Mucosa of descending colon (tissue), 3 donors: ENCODE data around the gene FGF10. TPM values are rescaled to one million over a fixed set of nuclear protein-coding genes. Genes with fewer than 3 reads are reported as not detected.

Experiments
- ATAC-seq: fragments of 200-7000 bp; cut with Tn5 transposase; one replicate; pipeline ENCODE4 v1.9.1; 2020; ENCODE audit warnings: mild to moderate bottlenecking, moderate library complexity
- DNase-seq, 3 donors: peaks; one replicate each; pipeline ENCODE4 v3.0.0-alpha.2; 2020
- H3K36me3 ChIP-seq: fragments of 200-600 bp; one replicate; pipeline ENCODE4 v1.8.0; 2021; ENCODE audit warnings: low read depth, mild to moderate bottlenecking
- H3K4me1 ChIP-seq: fragments of 200-600 bp; one replicate; pipeline ENCODE4 v1.8.0; 2021; ENCODE audit warnings: low read depth, mild to moderate bottlenecking
- H3K4me3 ChIP-seq: fragments of 200-600 bp; one replicate; pipeline ENCODE4 v1.8.0; 2021; ENCODE audit warnings: mild to moderate bottlenecking
- H3K9me3 ChIP-seq: fragments of 200-600 bp; one replicate; pipeline ENCODE4 v1.8.0; 2021; ENCODE audit warnings: mild to moderate bottlenecking
- intact Hi-C, 2 donors: fragments of 100-400 bp; cut with DNase I in 1 of 2; cut with micrococcal nuclease in 1 of 2; formaldehyde crosslinking; loops; one replicate each; pipeline versions ENCODE4 v1.11.0 to v1.11.1; 2022; cut with DNase I, micrococcal nuclease
- total RNA-seq, 3 donors: library from RNA; stranded (reverse); fragmentation: NEBNext Ultra II Directional in 2 of 3; extraction: Animal tissue kit (Norgen Biotek cat#: 25700) in 2 of 3; gene quantifications; one replicate each; pipeline versions ENCODE4 v1.2.1 to v1.2.4, GENCODE V29; 2021 to 2023
- TF ChIP-seq, protein P1 (sequence below): fragments of 200-600 bp; IDR thresholded peaks from one replicate; pipeline ENCODE4 v1.8.0; 2022; ENCODE audit warnings: antibody characterized with exemption, mild to moderate bottlenecking
- donor health status: DM: no; HTN: no; CAD: no; lungs with moderate emphysema.
- donor health status: DM: no; HTN: no; CAD: no.
- donor health status: DM: no; HTN: yes; CAD: no.

FGF10 gene
- total RNA-seq, 3 donors from 2014 or later, result 0.84 to 12.7 (median 4.4) TPM

DNA sequence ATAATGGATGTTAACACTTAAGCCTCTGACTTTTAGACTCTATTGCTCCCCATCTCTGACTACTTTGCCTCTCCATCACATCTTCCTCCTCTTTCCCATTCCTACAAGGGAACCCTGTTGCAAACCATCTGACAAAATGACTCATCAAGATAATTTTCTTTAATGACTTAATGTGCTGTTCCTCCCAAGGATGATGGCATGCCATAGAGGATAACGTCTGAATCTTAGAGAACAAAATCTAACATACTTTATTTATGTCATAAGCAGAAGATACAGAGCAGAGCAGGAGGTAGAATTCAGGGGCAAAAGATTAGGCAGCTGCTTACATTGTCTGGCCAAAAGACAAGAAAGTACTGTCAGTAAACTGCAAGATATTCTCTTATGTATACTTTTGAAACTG is 76.8 kb downstream of the FGF10 start:
- TF ChIP-seq, protein P1, sequence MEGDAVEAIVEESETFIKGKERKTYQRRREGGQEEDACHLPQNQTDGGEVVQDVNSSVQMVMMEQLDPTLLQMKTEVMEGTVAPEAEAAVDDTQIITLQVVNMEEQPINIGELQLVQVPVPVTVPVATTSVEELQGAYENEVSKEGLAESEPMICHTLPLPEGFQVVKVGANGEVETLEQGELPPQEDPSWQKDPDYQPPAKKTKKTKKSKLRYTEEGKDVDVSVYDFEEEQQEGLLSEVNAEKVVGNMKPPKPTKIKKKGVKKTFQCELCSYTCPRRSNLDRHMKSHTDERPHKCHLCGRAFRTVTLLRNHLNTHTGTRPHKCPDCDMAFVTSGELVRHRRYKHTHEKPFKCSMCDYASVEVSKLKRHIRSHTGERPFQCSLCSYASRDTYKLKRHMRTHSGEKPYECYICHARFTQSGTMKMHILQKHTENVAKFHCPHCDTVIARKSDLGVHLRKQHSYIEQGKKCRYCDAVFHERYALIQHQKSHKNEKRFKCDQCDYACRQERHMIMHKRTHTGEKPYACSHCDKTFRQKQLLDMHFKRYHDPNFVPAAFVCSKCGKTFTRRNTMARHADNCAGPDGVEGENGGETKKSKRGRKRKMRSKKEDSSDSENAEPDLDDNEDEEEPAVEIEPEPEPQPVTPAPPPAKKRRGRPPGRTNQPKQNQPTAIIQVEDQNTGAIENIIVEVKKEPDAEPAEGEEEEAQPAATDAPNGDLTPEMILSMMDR, result no peak
- Histone ChIP-seq H3K9me3 (peaks cover 21% of the 10 kb centered on the region), H3K4me3 (no peak overlapping the region), H3K36me3 (no peaks in the 10 kb centered on the region), H3K4me1 (no peaks in the 10 kb centered on the region)
- DNase-seq (no peak), ATAC-seq (no peak)
- intact Hi-C loops, result no loop called here

DNA sequence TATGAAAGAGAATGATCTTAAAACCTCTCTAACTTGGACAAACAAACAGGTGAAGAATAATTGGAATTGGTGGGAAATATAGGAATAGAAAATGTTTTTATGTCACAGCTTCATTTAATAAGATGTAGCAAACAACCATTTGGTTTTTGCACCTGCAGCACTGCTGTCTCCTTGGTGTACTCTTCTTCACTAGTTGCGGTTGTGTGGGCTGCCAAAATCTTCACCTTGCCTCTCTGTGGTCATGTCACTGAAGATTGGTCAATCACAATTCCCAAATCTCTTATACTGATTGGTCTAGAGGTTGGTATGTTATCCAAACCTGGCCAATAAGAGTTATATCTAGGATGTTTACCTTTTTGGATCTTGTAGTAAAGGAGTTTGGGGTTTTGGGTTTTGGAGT is 88.7 kb downstream of the FGF10 start:
- no peak overlapping the region for H3K4me3 ChIP-seq
- H3K36me3 ChIP-seq, result no peaks in the 10 kb centered on the region
- intact Hi-C loops, result no loop called here
- peaks cover 26% of the 10 kb centered on the region for H3K9me3 ChIP-seq
- TF ChIP-seq, protein P1, result no peak
- no peaks in the 10 kb centered on the region for H3K4me1 ChIP-seq
- ATAC-seq (no peak), DNase-seq (no peak)

DNA sequence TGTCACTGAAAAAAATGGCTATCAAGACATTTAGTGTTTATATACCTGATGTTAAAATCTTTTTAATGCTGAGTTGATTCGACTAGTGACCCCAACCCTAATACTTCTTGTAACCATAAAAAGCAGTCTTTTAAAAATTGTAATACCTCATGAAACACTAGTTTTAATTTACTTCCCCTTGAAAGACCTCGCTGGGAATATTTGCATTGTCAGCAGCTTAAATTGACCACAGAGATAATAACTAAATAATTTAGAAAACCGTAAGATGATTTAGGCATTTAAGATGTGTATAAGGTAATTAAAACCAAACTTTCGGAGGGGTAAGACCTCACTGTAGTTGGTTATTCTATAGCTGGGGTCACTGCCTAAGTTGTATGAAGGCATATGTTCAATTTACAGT is 89.8 kb downstream of the FGF10 start:
- DNase-seq (no peak), ATAC-seq (no peak)
- H3K4me3 ChIP-seq, result no peak overlapping the region
- H3K9me3 ChIP-seq, result peaks cover 25% of the 10 kb centered on the region
- intact Hi-C loops, result no loop called here
- TF ChIP-seq, protein P1, result no peak
- H3K36me3 ChIP-seq, result no peaks in the 10 kb centered on the region
- H3K4me1 ChIP-seq, result no peaks in the 10 kb centered on the region

DNA sequence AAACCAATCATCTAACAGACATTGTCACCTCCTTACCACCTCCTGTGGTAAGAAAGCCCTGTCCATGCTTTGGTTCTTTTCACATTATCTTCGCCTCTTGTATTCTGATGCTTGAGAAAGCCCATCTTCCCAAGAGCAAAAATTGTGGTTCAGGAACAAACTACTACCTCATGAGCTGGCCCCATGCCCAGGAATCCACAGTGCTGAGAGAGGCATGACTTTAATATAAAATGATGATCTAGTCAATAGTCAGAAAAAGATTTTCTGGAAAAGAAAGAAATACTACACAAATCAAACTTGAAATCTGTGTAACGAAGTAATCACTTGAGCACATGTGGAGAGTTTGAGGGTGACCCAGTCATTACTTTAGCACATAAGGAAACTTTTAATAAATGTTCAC is 94.7 kb downstream of the FGF10 start:
- Histone ChIP-seq H3K9me3 (peaks cover 42% of the 10 kb centered on the region), H3K4me1 (no peaks in the 10 kb centered on the region), H3K4me3 (no peak overlapping the region), H3K36me3 (no peaks in the 10 kb centered on the region)
- ATAC-seq (no peak), DNase-seq (no peak)
- TF ChIP-seq, protein P1, result no peak
- intact Hi-C loops, result no loop called here

DNA sequence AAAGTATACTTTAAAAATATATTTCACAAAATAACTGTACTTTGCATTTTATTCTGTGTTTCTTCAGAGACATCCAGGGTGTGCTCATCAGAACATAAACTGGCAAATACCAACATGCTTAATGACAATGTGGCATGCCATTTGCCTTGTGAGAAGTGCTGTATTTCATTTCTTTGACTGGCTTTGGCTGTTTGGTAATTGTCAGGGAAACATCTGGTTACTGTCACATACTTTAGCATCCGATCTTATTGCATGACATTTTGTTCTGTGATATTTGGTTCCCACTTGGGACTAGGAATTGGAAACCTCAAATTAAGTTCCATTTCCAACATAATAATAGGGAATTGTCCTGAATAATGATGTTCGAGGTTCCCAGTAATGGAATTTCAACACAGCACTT is 96.5 kb downstream of the FGF10 start:
- Histone ChIP-seq H3K4me1 (no peaks in the 10 kb centered on the region), H3K9me3 (peaks cover 45% of the 10 kb centered on the region), H3K4me3 (no peak overlapping the region), H3K36me3 (no peaks in the 10 kb centered on the region)
- DNase-seq (no peak), ATAC-seq (no peak)
- TF ChIP-seq, protein P1, result no peak
- intact Hi-C loops, result no loop called here

DNA sequence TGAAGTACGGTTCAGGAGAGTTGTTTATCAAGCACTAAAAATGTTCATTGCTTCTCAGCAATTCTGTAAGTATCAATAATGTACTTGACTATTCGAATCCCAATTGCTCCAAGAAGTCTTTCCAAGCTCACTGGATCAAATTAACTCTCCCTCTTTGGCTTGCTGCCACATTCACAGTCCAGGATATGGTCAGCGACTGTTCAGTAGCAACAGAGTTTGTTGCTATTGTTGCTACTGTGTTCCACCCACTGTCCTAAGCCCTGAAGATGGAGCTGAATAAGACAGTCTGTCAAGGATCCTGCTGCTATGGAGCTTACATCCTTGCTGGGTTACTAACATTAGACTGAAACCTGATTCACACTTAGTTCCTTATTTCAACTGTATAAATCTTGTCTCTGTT is 110.8 kb downstream of the FGF10 start:
- no peak for DNase-seq
- TF ChIP-seq, protein P1, result no peak

More for the DNA sequence above, 110.8 kb downstream of the FGF10 start:
- intact Hi-C loops, result no loop called here
- no peak for ATAC-seq
- Histone ChIP-seq H3K4me1 (no peaks in the 10 kb centered on the region), H3K36me3 (no peaks in the 10 kb centered on the region), H3K4me3 (no peak overlapping the region), H3K9me3 (peaks cover 35% of the 10 kb centered on the region)
